Skin of body (tissue), 2 donors: ENCODE data around the gene TYMP. TPM values are rescaled to one million over a fixed set of nuclear protein-coding genes. Genes with fewer than 3 reads are reported as not detected.
"Not testable (repeated sequence)": the region's sequence is repeated elsewhere in the genome, so short reads cannot be mapped to it uniquely, and the experiment has no call there.

ENCODE experiments used
- DNase-seq: peaks from one replicate; lab custom pipeline; 2025; lab: John Stamatoyannopoulos, UW
- total RNA-seq: library from RNA; depleted of rRNA; stranded (reverse); fragments of >200 nt; gene quantifications from one replicate; pipeline ENCODE4 v1.2.3, GENCODE V29; 2014

TYMP gene
- total RNA-seq, 1 donor from 2014 or later = 16.3 TPM

GRCh38 chr22:50540381-50540780, 10.6 kb upstream of the TYMP start:
- DNase-seq = no peak

GRCh38 chr22:50537765-50538164, 8.0 kb upstream of the TYMP start:
- no peak for DNase-seq

- no peak for DNase-seq
These were observed 6.4 kb upstream of the TYMP start for GRCh38 chr22:50536226-50536625.

GRCh38 chr22:50535113-50535512, 5.3 kb upstream of the TYMP start:
- DNase-seq = no peak

DNA sequence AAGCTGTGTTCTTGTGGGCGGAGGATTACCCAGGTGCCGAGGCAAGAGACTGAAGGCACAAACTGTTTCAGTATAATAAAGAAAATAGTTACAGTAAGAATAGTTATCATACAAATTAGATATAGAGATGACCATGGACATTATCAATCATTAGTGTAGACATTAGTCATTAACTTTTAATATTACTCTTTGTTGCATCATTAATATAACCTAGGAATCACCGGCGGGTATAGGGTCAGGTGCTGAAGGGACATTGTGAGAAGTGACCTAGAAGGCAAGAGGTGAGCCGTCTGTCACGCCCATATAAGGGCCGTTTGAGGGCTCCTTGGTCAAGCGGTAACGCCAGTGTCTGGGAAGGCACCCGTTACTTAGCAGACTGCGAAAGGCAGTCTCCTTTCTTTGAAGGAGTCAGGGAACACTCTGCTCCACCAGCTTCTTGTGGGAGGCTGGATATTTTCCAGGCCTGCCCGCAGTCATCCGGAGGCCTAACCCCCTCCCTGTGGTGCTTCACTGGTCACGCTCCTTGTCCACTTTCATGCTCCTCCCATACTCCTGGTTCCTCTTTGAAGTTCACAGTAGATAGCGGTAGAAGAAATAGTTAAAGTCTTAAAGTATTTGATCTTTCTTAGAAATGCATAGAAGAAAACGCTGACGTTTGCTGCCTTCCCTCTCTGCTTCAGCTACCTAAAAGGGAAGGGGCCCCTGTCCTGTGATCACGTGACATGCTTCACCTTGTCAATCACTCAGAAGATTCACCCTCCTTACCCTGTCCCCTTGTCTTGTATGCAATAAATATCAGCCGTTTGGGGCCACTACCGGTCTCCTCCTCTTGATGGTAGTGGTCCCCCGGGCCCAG, 4.3 kb upstream of the TYMP start:
- DNase-seq = not testable (repeated sequence)

DNA sequence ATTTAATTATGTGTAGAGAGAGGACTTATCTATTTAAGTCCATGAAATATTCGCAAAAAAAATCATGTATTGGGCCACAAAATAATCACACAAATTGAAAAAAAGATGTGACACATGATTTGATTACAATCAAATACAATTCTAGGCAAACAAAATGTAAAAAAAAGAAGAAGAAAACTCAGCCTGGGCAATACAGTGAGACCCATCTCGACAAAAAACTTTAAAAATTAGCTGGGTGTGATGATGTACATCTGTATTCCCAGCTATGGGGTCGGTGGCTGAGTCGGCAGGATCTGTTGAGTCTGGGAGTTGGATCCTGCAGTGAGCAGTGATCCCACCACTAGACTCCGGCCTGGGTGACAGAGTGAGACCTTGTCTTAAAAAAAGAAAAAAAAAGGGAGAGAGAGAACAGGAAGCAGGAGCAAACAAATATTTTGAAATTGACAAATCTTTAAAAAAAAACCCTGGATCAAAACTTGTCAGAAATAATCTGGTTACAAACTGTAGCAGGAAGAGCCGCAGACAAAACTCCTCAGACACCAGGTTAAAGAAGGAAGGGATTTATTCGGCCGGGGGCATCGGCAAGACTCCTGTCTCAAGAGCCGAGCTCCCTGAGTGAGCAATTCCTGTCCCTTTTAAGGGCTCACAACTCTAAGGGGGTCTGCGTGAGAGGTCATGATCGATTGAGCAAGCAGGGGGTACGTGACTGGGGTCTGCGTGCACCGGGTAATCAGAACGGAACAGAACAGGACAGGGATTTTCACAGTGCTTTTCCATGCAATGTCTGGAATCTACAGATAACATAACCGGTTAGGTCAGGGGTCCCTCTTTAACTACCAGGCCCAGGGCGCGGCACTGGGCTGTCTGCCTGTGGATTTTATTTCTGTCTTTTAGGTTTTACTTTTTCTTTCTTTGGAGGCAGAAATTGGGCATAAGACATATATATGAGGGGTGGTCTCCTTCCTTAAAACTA, 3.3 kb upstream of the TYMP start:
- no peak for DNase-seq

- peak; percentile 29 for DNase-seq
These were observed 2.3 kb upstream of the TYMP start for GRCh38 chr22:50531962-50532674.

GRCh38 chr22:50531546-50531961, 1.7 kb upstream of the TYMP start:
- no peak for DNase-seq

- peak; percentile 26 for DNase-seq
These were observed 1.2 kb upstream of the TYMP start for GRCh38 chr22:50530877-50531545.

DNA sequence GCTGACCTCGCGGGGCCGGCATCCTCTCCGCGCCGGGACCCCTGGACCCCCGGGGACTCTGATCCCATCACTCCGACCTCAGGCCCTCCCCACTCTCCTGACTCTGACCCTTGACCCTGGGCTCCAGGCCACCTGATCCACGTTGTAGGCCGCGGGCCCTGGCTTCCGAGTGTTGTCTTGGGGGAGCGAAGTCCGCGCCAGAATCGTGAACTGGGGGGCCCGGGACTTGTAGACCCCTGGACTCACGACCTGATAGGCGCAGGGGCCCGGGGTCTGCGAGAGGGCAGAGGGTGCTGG, 716 bp upstream of the TYMP start:
- no peak for DNase-seq

DNA sequence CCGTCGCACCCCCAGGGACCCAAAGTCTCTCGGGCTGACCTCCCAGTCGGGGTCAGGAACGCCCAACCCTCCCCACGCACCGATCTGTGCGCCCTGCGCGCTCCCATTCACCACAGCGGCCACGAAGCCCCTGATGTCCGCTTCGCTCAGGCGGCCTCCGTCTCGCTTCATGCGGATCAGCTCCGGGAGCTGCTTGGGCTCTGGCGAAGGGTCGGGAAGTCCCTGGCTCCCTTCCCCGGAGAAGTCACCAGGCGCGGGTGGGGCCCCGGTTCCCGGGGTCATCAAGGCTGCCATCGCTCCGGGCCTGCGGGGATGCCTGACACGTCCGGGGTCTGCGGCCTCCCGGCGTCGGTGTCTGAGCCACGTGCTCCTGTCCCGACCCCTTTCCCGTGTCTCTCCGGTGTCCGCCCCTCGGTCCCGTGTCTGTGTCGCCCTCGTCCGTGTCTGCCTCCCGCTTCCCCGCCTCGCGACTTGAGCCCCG, 356 bp downstream of the TYMP start:
- DNase-seq = no peak

- DNase-seq = no peak
These were observed 963 bp downstream of the TYMP start for GRCh38 chr22:50528682-50529415.

DNA sequence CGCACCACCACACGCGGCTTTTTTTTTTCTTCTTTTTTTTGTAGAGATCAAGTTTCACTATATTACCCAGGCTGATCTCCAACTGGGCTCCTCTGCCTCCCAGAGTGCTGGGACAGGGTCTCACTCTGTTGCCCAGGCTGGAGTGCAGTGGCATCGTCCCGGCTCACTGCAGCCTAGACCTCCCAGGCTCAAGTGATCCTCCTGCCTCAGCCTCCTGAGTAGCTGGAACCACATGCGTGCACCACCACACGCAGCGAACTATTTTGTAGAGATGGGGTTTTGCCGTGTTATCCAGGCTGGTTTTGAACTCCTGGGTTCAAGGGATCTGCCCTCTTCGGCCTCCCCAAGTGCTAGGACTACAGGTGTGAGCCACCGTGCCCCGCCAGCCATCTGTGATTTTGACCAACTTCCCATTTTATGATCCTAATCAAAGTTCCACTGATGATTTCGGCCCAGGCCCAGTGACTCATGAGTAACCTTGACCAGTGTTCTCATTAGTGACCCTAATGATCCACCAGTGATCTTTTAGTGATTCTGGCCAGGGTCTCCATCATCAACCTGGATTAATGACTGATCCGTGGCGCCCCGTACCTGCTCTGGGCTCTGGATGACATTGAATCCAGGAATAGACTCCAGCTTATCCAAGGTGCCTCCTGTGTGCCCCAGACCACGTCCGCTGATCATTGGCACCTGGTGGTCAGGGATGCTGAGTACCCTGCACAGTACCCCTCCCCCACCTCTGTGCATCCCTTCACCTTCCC, 1.7 kb downstream of the TYMP start:
- no peak for DNase-seq

- peak; percentile 19 for DNase-seq
These were observed 2.7 kb downstream of the TYMP start for GRCh38 chr22:50526834-50527801.

- peak; percentile 77 for DNase-seq
These were observed 3.5 kb downstream of the TYMP start for GRCh38 chr22:50526108-50526833.

GRCh38 chr22:50525858-50526107, 4.0 kb downstream of the TYMP start:
- DNase-seq = no peak

- DNase-seq = peak; percentile 98
These were observed 4.5 kb downstream of the TYMP start, which contains the start of gene SCO2 for GRCh38 chr22:50525104-50525857. TSS of gene SCO2 (minus strand) at chr22:50525598. CDS start at chr22:50524411, 1,187 bp downstream.
